Type B pancreatic cell (in vitro differentiated cells): ENCODE measurements around the gene RUNDC1. TPM values are rescaled to one million over a fixed set of nuclear protein-coding genes. Genes with fewer than 3 reads are reported as not detected.
A peak's percentile ranks its signal among the peaks of the same experiment; 100 is the strongest.

Experiments used
- DNase-seq: peaks from one replicate; pipeline ENCODE4 v3.0.0; 2021; ENCODE audit warnings: mixed read lengths; ENCODE audit not compliant: unreplicated experiment; ENCODE audit errors: extremely low spot score
- H3K27ac Mint-ChIP-seq: 2 replicates; pipeline ENCODE4 v1.8.0; 2021; ENCODE audit warnings: mild to moderate bottlenecking, mixed read lengths
- H3K27me3 Mint-ChIP-seq: 2 replicates; pipeline ENCODE4 v1.8.0; 2021; ENCODE audit warnings: mixed read lengths
- H3K36me3 Mint-ChIP-seq: 2 replicates; pipeline ENCODE4 v1.8.0; 2021; ENCODE audit warnings: mixed read lengths
- H3K4me1 Mint-ChIP-seq: one replicate; pipeline ENCODE4 v1.8.0; 2021; ENCODE audit warnings: mixed read lengths; ENCODE audit not compliant: unreplicated experiment
- H3K4me3 Mint-ChIP-seq: 2 replicates; pipeline ENCODE4 v1.8.0; 2021; ENCODE audit warnings: mild to moderate bottlenecking, mixed read lengths
- H3K9me3 Mint-ChIP-seq: 2 replicates; pipeline ENCODE4 v1.8.0; 2021; ENCODE audit warnings: mixed read lengths
- CTCF ChIP-seq: fragments of 200-600 bp; sonication (generic); conservative IDR thresholded peaks from 2 replicates; pipeline ENCODE4 v1.5.0; 2021; ENCODE audit warnings: antibody characterized with exemption, mild to moderate bottlenecking
- total RNA-seq: library from RNA; stranded (reverse); gene quantifications from 2 replicates; pipeline ENCODE4 v1.2.1, GENCODE V29; 2021; ENCODE audit warnings: low replicate concordance

Gene RUNDC1
- total RNA-seq, 1 donor from 2014 or later: 18.2 TPM

GRCh38 chr17:43030137-43030767 lies 49.9 kb downstream of the RUNDC1 start:
- Mint-ChIP-seq H3K9me3 (no peaks in the 10 kb centered on the region), H3K4me3 (no peak overlapping the region), H3K36me3 (no peaks in the 10 kb centered on the region), H3K27me3 (no peaks in the 10 kb centered on the region), H3K4me1 (peaks cover 22% of the 10 kb centered on the region), H3K27ac (peak overlapping the region; percentile 29)
- TF ChIP-seq CTCF: no peak
- no peak for DNase-seq

- DNase-seq: no peak
- Mint-ChIP-seq H3K4me1 (peaks cover 28% of the 10 kb centered on the region), H3K4me3 (no peak overlapping the region), H3K36me3 (no peaks in the 10 kb centered on the region), H3K27ac (no peak overlapping the region), H3K27me3 (no peaks in the 10 kb centered on the region), H3K9me3 (no peaks in the 10 kb centered on the region)
- TF ChIP-seq CTCF: no peak
These were observed 51.3 kb downstream of the RUNDC1 start for GRCh38 chr17:43031666-43032065.

- Mint-ChIP-seq H3K27ac (peak overlapping the region; percentile 64), H3K4me3 (peak overlapping the region; percentile 69), H3K9me3 (no peaks in the 10 kb centered on the region), H3K36me3 (no peaks in the 10 kb centered on the region), H3K4me1 (peaks cover 24% of the 10 kb centered on the region), H3K27me3 (no peaks in the 10 kb centered on the region)
- no peak for DNase-seq
- no peak for TF ChIP-seq CTCF
These were observed 53.9 kb downstream of the RUNDC1 start for GRCh38 chr17:43033948-43034881.

GRCh38 chr17:43034894-43035293 lies 54.5 kb downstream of the RUNDC1 start:
- H3K4me3 Mint-ChIP-seq: no peak overlapping the region
- no peaks in the 10 kb centered on the region for H3K27me3 Mint-ChIP-seq
- H3K36me3 Mint-ChIP-seq: no peaks in the 10 kb centered on the region
- TF ChIP-seq CTCF: no peak
- no peak for DNase-seq
- no peak overlapping the region for H3K27ac Mint-ChIP-seq
- H3K9me3 Mint-ChIP-seq: no peaks in the 10 kb centered on the region
- H3K4me1 Mint-ChIP-seq: peaks cover 24% of the 10 kb centered on the region

GRCh38 chr17:43039646-43040045 lies 59.3 kb downstream of the RUNDC1 start:
- no peak for TF ChIP-seq CTCF
- H3K27ac Mint-ChIP-seq: no peak overlapping the region
- H3K9me3 Mint-ChIP-seq: no peaks in the 10 kb centered on the region
- no peaks in the 10 kb centered on the region for H3K36me3 Mint-ChIP-seq
- no peak for DNase-seq
- peaks cover 16% of the 10 kb centered on the region for H3K4me1 Mint-ChIP-seq
- H3K27me3 Mint-ChIP-seq: no peaks in the 10 kb centered on the region
- no peak overlapping the region for H3K4me3 Mint-ChIP-seq
